Nephron progenitor cell (in vitro differentiated cells): ENCODE results near the gene CPO.

Experiments used
- DNase-seq: peaks from one replicate; pipeline ENCODE4 v3.0.0; 2021
- H3K27ac Mint-ChIP-seq: 2 replicates; pipeline ENCODE4 v1.8.0; 2021; ENCODE audit warnings: mild to moderate bottlenecking, moderate library complexity, mixed read lengths
- H3K27me3 Mint-ChIP-seq: 2 replicates; pipeline ENCODE4 v1.8.0; 2021; ENCODE audit warnings: mild to moderate bottlenecking, low read depth, mixed read lengths; ENCODE audit not compliant: poor library complexity
- H3K36me3 Mint-ChIP-seq: 2 replicates; pipeline ENCODE4 v1.8.0; 2021; ENCODE audit warnings: low read depth, mixed read lengths
- H3K4me1 Mint-ChIP-seq: 2 replicates; pipeline ENCODE4 v1.8.0; 2021; ENCODE audit warnings: mixed read lengths
- H3K4me3 Mint-ChIP-seq: 2 replicates; pipeline ENCODE4 v1.8.0; 2021; ENCODE audit warnings: mild to moderate bottlenecking, moderate library complexity, mixed read lengths
- H3K9me3 Mint-ChIP-seq: 2 replicates; pipeline ENCODE4 v1.8.0; 2021; ENCODE audit warnings: mild to moderate bottlenecking, moderate library complexity, mixed read lengths
- TF ChIP-seq, protein P1 (sequence below): fragments of 200-600 bp; sonication (generic); IDR thresholded peaks from 2 replicates; pipeline ENCODE4 v1.5.0; 2021; ENCODE audit warnings: antibody characterized with exemption

CPO gene

DNA sequence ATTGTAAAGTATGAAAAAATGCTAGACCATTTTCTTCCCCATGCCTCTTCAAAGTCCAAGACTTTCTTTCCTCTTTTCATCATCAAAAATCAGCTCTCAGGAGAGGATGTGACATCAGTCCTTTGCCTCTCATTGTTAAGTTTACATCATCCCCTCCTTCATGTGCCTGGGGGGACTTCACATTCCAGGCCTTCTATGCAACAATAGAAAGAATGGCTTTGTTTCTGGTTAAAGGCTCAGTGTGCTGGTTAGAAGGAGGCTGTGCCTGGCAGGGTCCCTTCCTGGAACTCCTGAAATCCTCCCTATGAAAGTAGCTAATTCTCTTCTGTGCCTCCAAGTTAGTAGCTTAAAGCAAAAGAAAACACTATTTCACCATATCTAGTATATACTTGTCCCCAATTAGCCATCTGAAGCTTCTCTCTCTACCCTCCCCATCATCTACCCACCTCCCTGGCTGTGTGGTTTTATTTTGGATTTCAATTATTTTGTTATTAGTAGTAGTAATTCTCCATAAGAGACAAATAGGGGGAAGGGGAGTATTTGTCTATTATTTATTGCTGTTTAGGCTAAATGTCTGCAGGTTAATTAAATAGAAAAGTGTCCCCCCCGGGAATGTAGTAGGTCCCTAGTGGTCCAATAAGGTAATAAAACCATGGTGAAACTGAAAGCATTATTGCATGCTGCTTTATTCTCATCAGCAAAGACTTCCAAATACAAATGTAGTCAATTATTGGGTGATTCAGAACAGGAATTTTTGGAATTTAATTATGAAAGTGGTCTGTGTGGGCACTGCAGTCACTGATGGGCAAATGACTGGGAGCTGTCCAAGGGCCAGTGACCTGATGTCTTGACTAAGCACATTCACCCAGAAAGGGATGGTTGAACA, 69.0 kb downstream of the CPO start:
- no peaks in the 10 kb centered on the region for H3K27me3 Mint-ChIP-seq
- no peaks in the 10 kb centered on the region for H3K36me3 Mint-ChIP-seq
- H3K27ac Mint-ChIP-seq, result no peak overlapping the region
- TF ChIP-seq, protein P1, sequence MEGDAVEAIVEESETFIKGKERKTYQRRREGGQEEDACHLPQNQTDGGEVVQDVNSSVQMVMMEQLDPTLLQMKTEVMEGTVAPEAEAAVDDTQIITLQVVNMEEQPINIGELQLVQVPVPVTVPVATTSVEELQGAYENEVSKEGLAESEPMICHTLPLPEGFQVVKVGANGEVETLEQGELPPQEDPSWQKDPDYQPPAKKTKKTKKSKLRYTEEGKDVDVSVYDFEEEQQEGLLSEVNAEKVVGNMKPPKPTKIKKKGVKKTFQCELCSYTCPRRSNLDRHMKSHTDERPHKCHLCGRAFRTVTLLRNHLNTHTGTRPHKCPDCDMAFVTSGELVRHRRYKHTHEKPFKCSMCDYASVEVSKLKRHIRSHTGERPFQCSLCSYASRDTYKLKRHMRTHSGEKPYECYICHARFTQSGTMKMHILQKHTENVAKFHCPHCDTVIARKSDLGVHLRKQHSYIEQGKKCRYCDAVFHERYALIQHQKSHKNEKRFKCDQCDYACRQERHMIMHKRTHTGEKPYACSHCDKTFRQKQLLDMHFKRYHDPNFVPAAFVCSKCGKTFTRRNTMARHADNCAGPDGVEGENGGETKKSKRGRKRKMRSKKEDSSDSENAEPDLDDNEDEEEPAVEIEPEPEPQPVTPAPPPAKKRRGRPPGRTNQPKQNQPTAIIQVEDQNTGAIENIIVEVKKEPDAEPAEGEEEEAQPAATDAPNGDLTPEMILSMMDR, result no peak
- no peak for DNase-seq
- H3K9me3 Mint-ChIP-seq, result peaks cover 10% of the 10 kb centered on the region
- H3K4me1 Mint-ChIP-seq, result no peaks in the 10 kb centered on the region
- no peak overlapping the region for H3K4me3 Mint-ChIP-seq

- H3K27me3 Mint-ChIP-seq, result no peaks in the 10 kb centered on the region
- H3K4me1 Mint-ChIP-seq, result no peaks in the 10 kb centered on the region
These were observed 73.1 kb downstream of the CPO start for GRCh38 chr2:207012461-207012860.

GRCh38 chr2:207014424-207014823, 75.1 kb downstream of the CPO start:
- Mint-ChIP-seq H3K4me3 (no peak overlapping the region), H3K4me1 (no peaks in the 10 kb centered on the region), H3K27ac (no peak overlapping the region), H3K9me3 (peaks cover 26% of the 10 kb centered on the region), H3K27me3 (no peaks in the 10 kb centered on the region), H3K36me3 (peaks cover 14% of the 10 kb centered on the region)
- TF ChIP-seq, protein P1, result no peak
- DNase-seq, result no peak

More at GRCh38 chr2:207012461-207012860, 73.1 kb downstream of the CPO start:
- DNase-seq, result no peak
- TF ChIP-seq, protein P1, result no peak
- Mint-ChIP-seq H3K27ac (no peak overlapping the region), H3K9me3 (peaks cover 9% of the 10 kb centered on the region), H3K4me3 (no peak overlapping the region), H3K36me3 (peaks cover under 1% of the 10 kb centered on the region)

GRCh38 chr2:207015901-207016300, 76.6 kb downstream of the CPO start:
- no peaks in the 10 kb centered on the region for H3K4me1 Mint-ChIP-seq
- H3K9me3 Mint-ChIP-seq, result peaks cover 26% of the 10 kb centered on the region
- H3K27ac Mint-ChIP-seq, result no peak overlapping the region
- peaks cover 14% of the 10 kb centered on the region for H3K36me3 Mint-ChIP-seq
- no peaks in the 10 kb centered on the region for H3K27me3 Mint-ChIP-seq
- no peak for DNase-seq
- no peak overlapping the region for H3K4me3 Mint-ChIP-seq
- TF ChIP-seq, protein P1, result no peak
